OCI-LY3 (cell line): ENCODE results near the gene ISCA1.

Source experiments
- CTCF ChIP-seq: fragments of 200-600, 300-600 bp; sonication (generic); IDR thresholded peaks from 2 replicates; pipeline ENCODE4 v1.5.1; 2014; ENCODE audit warnings: antibody characterized with exemption, low read length, low read depth
- EZH2phosphoT487 ChIP-seq: fragments of 200-600 bp; shearing (Covaris generic); IDR thresholded peaks from 2 replicates; pipeline ENCODE4 v1.6.1; 2018; ENCODE audit warnings: antibody characterized with exemption, mixed run types, low read depth

- TF ChIP-seq CTCF (no peak), EZH2phosphoT487 (no peak)
Observed at GRCh38 chr9:86298873-86299272, 16.5 kb upstream of the ISCA1 start.
